ENCODE results near the gene WBP1L. TPM values are rescaled to one million over a fixed set of nuclear protein-coding genes. Genes with fewer than 3 reads are reported as not detected.
A peak's percentile ranks its signal among the peaks of the same experiment; 100 is the strongest.

Gene WBP1L
- total and polyA plus RNA-seq, 2 of the 13 experiments (the other 11 are each of a cell fraction or from before 2014, with no cell fraction given) = 8.3 to 12.3 TPM

GRCh38 chr10:102850025-102850518, 106.3 kb downstream of the WBP1L start (continued):
- TF ChIP-seq ZNF639 (CRISPR knock-in tag; conservative IDR thresholded peaks at IDR 0.05) (no peak), MXD1 (CRISPR knock-in tag; IDR thresholded peaks at IDR 0.05) (no peak), NFAT5 (CRISPR knock-in tag; IDR thresholded peaks at IDR 0.05) (no peak), MYNN (CRISPR knock-in tag; IDR thresholded peaks at IDR 0.05; ENCODE audit: low read depth) (no peak), U2AF2 (IDR thresholded peaks at IDR 0.05; ENCODE audit: low read depth, low read length) (no peak), FOXA3 (CRISPR knock-in tag; IDR thresholded peaks at IDR 0.05) (peak; percentile 95), ATF4 (CRISPR knock-in tag; IDR thresholded peaks at IDR 0.05) (peak in 1 of 2 experiments; percentile 96; a peak in 2 of 4 replicates), ZNF317 (CRISPR knock-in tag; IDR thresholded peaks at IDR 0.05) (0 out of 2 replicates have a peak, but pooled peaks have one; percentile 16), ZNF280B (CRISPR knock-in tag; IDR thresholded peaks at IDR 0.05; ENCODE audit: borderline replicate concordance) (no peak), ZFP36L2 (CRISPR knock-in tag; IDR thresholded peaks at IDR 0.05) (no peak), GATAD1 (CRISPR knock-in tag; IDR thresholded peaks at IDR 0.05) (peak; percentile 64), ZNF3 (CRISPR knock-in tag; IDR thresholded peaks at IDR 0.05) (no peak), ZNF580 (CRISPR knock-in tag; IDR thresholded peaks at IDR 0.05; ENCODE audit: borderline replicate concordance, low read depth) (peak; percentile 65), KLF15 (CRISPR knock-in tag; IDR thresholded peaks at IDR 0.05; ENCODE audit: borderline replicate concordance) (no peak), ZNF44 (CRISPR knock-in tag; IDR thresholded peaks at IDR 0.05) (no peak), MAFF (IDR thresholded peaks at IDR 0.05; ENCODE audit: low read depth, low read length) (no peak), TBP (CRISPR knock-in tag; IDR thresholded peaks at IDR 0.05) (no peak), ZNF484 (CRISPR knock-in tag; IDR thresholded peaks at IDR 0.05; ENCODE audit: borderline replicate concordance, low read depth) (no peak), JDP2 (CRISPR knock-in tag; IDR thresholded peaks at IDR 0.05; ENCODE audit: borderline replicate concordance) (no peak; the same call in 1 of the 2 replicates), SYNCRIP (IDR thresholded peaks at IDR 0.05; ENCODE audit: insufficient read depth, low read depth, low read length) (no peak), ARNT2 (CRISPR knock-in tag; IDR thresholded peaks at IDR 0.05; ENCODE audit: low read depth) (no peak)
